Islet precursor cell (in vitro differentiated cells): ENCODE data around the gene SLN.
"Not testable (repeated sequence)": the region's sequence is repeated elsewhere in the genome, so short reads cannot be mapped to it uniquely, and the experiment has no call there.

ENCODE experiments used
- DNase-seq: peaks from one replicate; pipeline ENCODE4 v3.0.0-alpha.2; 2018

Gene SLN

GRCh38 chr11:107711861-107712755 is at the start of gene SLN:
Gene SLN, minus strand, starts transcription at chr11:107712056.
- peak; percentile 64 for DNase-seq

GRCh38 chr11:107758719-107759355 is 47.0 kb upstream of the SLN start:
- DNase-seq: not testable (repeated sequence)

GRCh38 chr11:107757661-107758060 is 45.8 kb upstream of the SLN start:
- DNase-seq: no peak

- DNase-seq: no peak
Observed at GRCh38 chr11:107756553-107756952, 44.7 kb upstream of the SLN start.

- no peak for DNase-seq
Observed at GRCh38 chr11:107752949-107753822, 41.3 kb upstream of the SLN start.

GRCh38 chr11:107752508-107752907 is 40.7 kb upstream of the SLN start:
- no peak for DNase-seq

- DNase-seq: no peak
Observed at GRCh38 chr11:107751082-107751481, 39.2 kb upstream of the SLN start.

GRCh38 chr11:107750313-107750712 is 38.5 kb upstream of the SLN start:
- DNase-seq: no peak

- no peak for DNase-seq
Observed at GRCh38 chr11:107747622-107748021, 35.8 kb upstream of the SLN start.

GRCh38 chr11:107744736-107745135 is 32.9 kb upstream of the SLN start:
- no peak for DNase-seq

GRCh38 chr11:107743191-107743590 is 31.3 kb upstream of the SLN start:
- no peak for DNase-seq

GRCh38 chr11:107741044-107741823 is 29.4 kb upstream of the SLN start:
- DNase-seq: no peak

GRCh38 chr11:107740271-107740670 is 28.4 kb upstream of the SLN start:
- no peak for DNase-seq

- no peak for DNase-seq
Observed at GRCh38 chr11:107736546-107736945, 24.7 kb upstream of the SLN start.

GRCh38 chr11:107733518-107733917 is 21.7 kb upstream of the SLN start:
- no peak for DNase-seq

- no peak for DNase-seq
Observed at GRCh38 chr11:107732689-107733051, 20.8 kb upstream of the SLN start.

- no peak for DNase-seq
Observed at GRCh38 chr11:107731941-107732688, 20.3 kb upstream of the SLN start.

GRCh38 chr11:107722662-107723061 is 10.8 kb upstream of the SLN start:
- no peak for DNase-seq

- DNase-seq: no peak
Observed at GRCh38 chr11:107721207-107721606, 9.4 kb upstream of the SLN start.

- peak; percentile 73 for DNase-seq
Observed at GRCh38 chr11:107720303-107720774, 8.5 kb upstream of the SLN start.

GRCh38 chr11:107719557-107720302 is 7.9 kb upstream of the SLN start:
- DNase-seq: no peak
